GM21367 (cell line): ENCODE results near the gene STARD13.
A peak's percentile ranks its signal among the peaks of the same experiment; 100 is the strongest.

Experiments
- ATAC-seq: cut with Tn5 transposase; IDR thresholded peaks from one replicate; pipeline ENCODE4 v1.9.1; 2021; ENCODE audit not compliant: unreplicated experiment

The STARD13 gene

GRCh38 chr13:33125821-33126570 lies 159.6 kb downstream of the STARD13 start:
- no peak for ATAC-seq

DNA sequence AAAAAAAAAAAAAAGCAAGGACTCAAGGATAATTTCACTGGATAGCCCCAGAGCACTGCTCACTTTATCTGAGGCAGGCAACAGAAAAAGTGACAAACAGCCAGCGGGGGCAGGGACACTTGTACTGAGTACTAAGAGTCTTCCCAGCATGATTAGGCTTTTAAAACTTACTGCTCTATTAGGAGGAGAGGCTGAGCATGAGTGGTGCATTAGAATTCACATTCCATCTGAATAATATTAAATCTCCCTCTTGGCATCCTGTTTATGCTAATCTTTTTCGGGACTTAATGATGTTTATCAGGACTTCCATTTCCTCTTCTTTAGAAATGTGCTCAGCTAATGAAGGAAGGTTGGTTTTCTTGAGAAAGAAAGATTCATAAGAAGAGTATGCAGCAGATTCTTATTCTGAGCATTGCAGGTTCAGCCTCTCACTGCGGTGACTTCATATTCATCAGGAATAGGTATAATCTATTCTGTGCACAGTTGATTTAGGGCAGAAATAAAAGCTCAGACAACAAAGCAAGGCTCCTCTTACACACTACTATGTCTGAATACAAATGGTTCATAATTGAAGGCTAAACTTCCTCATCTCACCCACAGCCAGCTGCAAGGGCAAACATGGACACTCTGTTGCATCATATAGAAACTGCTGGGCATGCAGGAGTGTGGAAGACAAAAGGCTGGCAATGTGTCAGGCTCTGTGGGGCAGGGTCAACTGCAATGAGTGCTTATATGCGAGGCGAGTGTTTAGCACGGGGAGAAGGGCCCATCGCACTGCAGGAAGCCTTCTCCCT lies 162.3 kb downstream of the STARD13 start:
- ATAC-seq = no peak

GRCh38 chr13:33119856-33120543 lies 165.6 kb downstream of the STARD13 start:
- no peak for ATAC-seq

DNA sequence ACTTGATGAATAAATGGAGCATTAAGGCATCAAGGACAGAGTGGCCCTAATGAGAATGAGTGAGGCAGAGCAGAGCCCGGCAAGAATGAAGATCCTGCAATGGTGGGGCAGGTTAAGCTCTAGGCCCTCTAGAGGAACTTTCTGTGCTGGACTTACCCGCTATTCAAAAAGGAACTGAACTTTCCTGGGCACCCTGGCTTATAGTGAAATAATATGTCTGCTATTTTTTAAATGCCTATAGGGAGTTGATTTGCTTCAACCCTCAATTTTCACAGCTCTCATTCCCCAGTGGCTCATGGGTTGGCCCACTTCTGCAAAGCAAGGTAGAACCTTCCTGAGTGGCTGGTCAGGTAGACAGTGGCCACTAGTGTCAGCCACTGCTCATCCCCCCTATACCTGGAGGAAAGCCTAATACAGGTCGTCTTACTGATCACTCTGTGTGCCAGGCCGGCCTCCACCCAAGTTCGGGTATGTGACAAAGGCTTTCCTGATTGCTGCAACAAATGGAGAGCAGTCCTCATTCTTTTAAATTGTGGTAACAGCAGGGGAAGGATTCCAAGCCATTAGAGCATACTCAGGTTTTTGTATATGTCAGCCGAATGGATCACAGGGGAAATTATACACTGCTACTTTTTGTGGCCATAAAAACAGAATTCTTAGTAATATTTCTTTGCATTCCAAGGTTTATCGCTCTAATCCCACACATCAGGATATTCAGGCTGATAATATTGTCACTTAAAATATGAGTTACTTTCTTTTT lies 166.4 kb downstream of the STARD13 start:
- no peak for ATAC-seq

DNA sequence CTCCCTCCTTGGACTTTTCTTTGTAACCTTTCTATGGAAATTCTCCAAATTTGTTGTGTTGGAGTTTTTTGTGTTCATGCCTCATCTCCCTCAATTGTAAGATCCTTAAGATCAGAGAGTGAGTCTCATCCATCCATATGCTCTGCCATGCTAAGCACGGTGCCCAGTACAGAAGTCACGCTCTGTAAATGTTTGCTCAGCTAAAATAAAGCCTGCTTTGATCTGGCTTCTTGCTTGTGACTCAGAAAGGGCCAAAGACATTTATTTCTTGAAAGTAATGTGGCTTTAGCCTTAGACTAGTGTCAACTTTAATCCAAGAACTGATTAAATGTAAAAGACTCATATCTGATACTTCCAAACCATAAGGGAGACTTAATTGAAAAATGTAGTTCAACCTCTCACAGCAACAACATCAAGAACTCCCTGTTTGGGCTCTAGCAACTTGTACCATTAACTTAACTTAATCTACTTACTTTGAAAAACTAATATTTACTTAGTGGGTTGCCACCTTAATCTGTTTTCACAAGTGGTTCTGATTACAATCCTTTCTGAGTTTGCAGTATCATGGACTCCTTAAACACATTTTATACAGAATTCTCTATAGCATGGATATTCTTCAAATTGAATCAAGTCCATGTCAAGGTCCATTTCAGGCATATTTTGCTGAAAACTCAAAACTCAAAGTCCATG lies 169.1 kb downstream of the STARD13 start:
- no peak for ATAC-seq

DNA sequence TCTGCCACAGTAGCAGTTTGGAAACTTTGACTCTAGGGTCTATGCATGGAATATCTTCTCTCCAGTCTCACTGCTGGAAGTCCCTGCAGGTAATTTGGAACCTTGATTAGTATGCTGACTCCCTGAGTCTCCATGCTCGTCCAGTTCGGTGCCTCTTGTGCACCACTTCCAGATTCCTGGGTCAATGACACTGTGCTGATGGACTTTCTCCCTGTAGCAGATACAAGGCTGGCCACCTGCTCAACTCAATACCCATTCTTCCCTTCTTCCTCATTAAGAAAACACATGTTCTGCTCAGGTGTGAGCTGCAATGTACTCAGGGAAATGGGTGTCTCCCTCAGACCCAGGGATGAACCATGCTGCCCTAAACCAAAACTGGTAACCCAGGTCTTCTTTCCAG lies 170.3 kb downstream of the STARD13 start:
- ATAC-seq = no peak

GRCh38 chr13:33114146-33114545 lies 171.4 kb downstream of the STARD13 start:
- ATAC-seq = no peak

DNA sequence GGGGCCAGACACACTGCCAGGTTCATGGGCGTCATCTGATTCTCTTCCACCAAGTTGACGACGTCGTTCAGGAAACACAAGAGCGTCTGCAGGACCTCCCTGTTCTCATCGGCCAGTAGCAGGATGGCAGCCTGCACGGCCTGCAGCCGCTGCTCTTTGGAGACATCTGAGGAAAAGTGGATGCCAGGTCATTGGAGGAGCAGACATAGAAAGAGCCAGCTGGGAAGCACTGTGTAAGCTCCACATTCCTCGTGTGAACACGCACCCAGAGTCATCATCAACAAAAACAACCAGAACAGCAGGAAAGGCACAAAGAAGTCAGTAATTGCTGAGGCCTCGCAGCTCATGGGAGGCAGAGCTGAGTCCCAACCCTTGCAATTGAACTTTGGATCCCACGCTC lies 172.8 kb downstream of the STARD13 start:
- no peak for ATAC-seq

DNA sequence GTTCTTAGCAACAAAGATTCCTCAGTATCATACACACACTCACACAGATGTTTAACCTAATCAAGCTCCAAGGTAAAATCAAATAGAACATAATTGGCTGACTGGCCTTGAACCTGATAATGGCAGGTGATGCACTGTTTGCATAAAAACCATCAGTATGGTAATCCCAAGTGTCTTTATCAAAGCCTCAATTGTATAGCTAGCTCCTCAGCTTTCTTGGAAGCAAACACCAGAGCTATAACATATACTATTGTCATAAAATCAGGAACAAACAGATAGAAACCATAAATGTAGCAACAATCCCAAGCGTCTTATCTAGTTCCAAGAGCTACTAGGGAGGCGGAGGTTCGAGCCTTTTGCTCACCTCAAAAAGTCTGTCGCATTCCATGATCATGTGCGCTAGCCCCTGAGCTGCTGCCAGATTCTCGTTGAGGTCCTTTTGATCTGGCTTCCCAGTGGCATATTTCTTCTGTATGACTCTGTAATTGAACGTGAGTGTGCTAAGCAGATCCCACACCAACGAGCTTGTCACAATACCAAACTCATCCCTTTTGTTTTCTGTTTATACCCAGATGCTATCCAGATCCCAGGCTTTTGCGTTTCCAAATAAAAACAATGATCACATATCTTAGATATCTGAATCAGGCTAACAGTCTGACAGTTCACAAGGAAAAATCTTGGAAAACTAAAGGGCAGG lies 174.0 kb downstream of the STARD13 start:
- ATAC-seq = no peak

DNA sequence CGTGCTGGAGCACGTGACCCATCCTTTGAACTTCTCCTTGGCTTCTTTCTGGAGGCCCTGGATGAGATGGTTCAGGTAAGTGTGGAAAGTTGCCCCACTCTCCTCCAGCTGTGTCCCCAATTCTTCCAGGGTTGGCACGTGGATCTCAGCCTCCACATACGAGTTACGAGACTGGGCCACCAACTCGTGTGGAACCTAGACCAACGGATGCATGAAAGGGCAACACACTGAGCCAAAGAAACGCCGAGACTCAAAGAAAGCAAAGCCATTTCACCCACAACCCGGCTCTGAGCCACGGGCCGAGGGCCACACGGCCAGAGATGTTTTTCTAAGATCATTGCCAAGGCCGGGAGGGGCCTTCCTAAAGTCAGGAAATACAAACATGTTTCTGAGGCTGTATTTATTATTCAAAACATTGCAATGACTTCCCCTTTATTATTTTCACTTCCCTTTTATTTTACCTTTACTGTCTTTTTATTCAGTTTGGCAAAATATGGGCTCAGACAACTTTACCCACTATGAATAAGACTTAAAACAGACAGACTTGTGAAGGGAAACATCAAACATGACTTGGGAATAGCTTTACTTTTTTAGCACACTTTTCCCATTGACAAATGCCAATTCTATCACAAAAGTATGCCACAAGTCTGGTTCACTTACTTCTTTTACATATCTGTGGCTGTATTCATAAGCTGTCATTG lies 174.7 kb downstream of the STARD13 start:
- ATAC-seq = no peak

- no peak for ATAC-seq
Measured at GRCh38 chr13:33110386-33110712, 175.2 kb downstream of the STARD13 start.

- no peak for ATAC-seq
Measured at GRCh38 chr13:33109801-33110200, 175.8 kb downstream of the STARD13 start.

GRCh38 chr13:33109271-33109697 lies 176.3 kb downstream of the STARD13 start:
- no peak for ATAC-seq

DNA sequence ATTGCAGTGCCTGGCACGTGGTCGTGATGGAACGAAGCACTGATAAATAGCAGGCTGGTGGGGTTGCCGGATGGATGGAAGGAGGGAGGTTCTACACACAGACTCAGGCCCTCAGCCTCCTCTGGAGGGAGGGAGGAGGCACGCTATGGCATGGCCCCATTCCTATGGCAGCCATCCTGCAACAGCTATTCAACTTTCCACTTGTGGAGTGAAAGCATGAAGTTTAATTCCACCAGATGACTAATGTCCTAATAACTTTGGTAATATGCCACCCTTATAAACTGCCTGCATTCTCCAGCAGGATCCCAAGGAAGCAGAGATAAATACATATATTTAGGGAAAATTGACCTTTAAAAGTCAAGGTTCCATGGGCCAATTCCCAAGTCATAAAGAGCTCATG lies 176.9 kb downstream of the STARD13 start:
- ATAC-seq = no peak

GRCh38 chr13:33107361-33107760 lies 178.2 kb downstream of the STARD13 start:
- no peak for ATAC-seq

- ATAC-seq = peak; percentile 36
Measured at GRCh38 chr13:33106656-33107360, 178.7 kb downstream of the STARD13 start.

DNA sequence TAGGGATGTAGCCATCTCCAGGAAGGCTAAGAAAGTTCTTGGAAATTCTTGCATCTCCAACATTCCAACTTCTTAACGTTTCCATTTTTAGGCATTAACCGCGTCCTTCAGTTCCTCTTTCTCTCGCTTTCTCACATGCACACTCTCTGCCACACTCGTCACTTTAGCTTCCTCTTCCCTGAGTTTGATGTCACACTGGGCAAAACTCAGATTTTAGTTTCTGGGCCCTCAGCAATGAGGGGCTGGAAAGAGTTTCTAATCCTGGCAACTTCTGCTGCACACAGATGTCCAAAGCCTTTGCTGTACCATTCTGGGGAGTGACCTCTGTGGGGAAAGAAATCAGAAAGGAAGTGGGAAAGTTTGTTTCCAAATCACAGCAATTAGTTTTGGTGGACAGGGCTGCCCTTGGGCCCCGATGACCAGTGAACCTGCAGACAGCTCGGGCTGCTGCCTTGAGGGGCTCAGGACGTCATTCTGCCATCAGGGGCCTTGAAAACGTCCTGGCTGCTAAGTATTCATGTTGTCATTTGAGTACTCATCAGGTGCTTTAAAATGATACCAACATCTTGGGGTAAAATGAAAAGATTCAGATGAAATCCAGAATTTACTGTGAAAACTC lies 180.1 kb downstream of the STARD13 start:
- no peak for ATAC-seq

GRCh38 chr13:33103457-33103856 lies 182.1 kb downstream of the STARD13 start:
- no peak for ATAC-seq
